Glutamatergic neuron (in vitro differentiated cells): ENCODE results near the gene JAM2. TPM values are rescaled to one million over a fixed set of nuclear protein-coding genes. Genes with fewer than 3 reads are reported as not detected.
"Not testable (repeated sequence)": the region's sequence is repeated elsewhere in the genome, so short reads cannot be mapped to it uniquely, and the experiment has no call there.

Source experiments
- DNase-seq: peaks from one replicate; pipeline ENCODE4 v3.0.0; 2022
- H3K27ac Mint-ChIP-seq: one replicate; pipeline ENCODE4 v1.8.0; 2020; ENCODE audit warnings: mild to moderate bottlenecking, mixed read lengths, inconsistent platforms; ENCODE audit not compliant: unreplicated experiment
- H3K27me3 Mint-ChIP-seq: one replicate; pipeline ENCODE4 v1.8.0; 2020; ENCODE audit warnings: mild to moderate bottlenecking, moderate library complexity, mixed read lengths, inconsistent platforms; ENCODE audit not compliant: unreplicated experiment
- H3K36me3 Mint-ChIP-seq: one replicate; pipeline ENCODE4 v1.8.0; 2020; ENCODE audit warnings: mild to moderate bottlenecking, mixed read lengths, inconsistent platforms; ENCODE audit not compliant: unreplicated experiment
- H3K4me1 Mint-ChIP-seq: one replicate; pipeline ENCODE4 v1.8.0; 2020; ENCODE audit warnings: mild to moderate bottlenecking, low read depth, mixed read lengths, inconsistent platforms; ENCODE audit not compliant: unreplicated experiment
- H3K4me3 Mint-ChIP-seq: one replicate; pipeline ENCODE4 v1.8.0; 2020; ENCODE audit warnings: mild to moderate bottlenecking, mixed read lengths, inconsistent platforms; ENCODE audit not compliant: unreplicated experiment
- H3K9me3 Mint-ChIP-seq: one replicate; pipeline ENCODE4 v1.8.0; 2020; ENCODE audit warnings: mild to moderate bottlenecking, moderate library complexity, mixed read lengths, inconsistent platforms; ENCODE audit not compliant: unreplicated experiment
- total RNA-seq: library from RNA; stranded (reverse); fragmentation: NEBNext Ultra II Directional; extraction: Animal tissue kit (Norgen Biotek cat#: 25700); gene quantifications from one replicate; pipeline ENCODE4 v1.2.1, GENCODE V29; 2021; ENCODE audit not compliant: unreplicated experiment
- TF ChIP-seq, protein P1 (sequence below): fragments of 200-600 bp; sonication (generic); IDR thresholded peaks from one replicate; pipeline ENCODE4 v1.5.0; 2021; ENCODE audit not compliant: partially characterized antibody, unreplicated experiment

Gene JAM2
- total RNA-seq, 1 donor from 2014 or later = 4.6 TPM

DNA sequence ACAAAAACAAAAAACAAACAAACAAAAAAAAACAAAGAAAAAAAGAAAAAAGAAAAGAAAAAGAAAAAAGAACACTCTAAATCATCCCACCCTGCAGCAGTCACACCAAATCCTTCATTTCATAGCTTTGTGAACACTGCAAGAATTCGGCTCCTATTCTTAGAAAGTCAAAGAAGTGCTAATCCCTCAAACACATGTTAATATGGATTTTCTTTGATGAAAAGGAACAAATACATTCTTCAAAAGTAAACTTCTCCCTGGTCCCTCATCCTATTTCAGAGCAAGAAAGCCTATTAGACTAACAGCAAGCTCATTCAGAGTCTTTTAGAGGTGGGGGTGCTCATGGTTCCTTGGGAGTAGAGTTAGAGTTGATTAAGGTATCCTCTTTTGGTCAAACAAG lies 24.6 kb upstream of the JAM2 start:
- Mint-ChIP-seq H3K9me3 (no peaks in the 10 kb centered on the region), H3K36me3 (no peaks in the 10 kb centered on the region), H3K4me1 (no peaks in the 10 kb centered on the region), H3K4me3 (no peak overlapping the region), H3K27ac (no peak overlapping the region), H3K27me3 (no peaks in the 10 kb centered on the region)
- no peak for DNase-seq
- TF ChIP-seq, protein P1, sequence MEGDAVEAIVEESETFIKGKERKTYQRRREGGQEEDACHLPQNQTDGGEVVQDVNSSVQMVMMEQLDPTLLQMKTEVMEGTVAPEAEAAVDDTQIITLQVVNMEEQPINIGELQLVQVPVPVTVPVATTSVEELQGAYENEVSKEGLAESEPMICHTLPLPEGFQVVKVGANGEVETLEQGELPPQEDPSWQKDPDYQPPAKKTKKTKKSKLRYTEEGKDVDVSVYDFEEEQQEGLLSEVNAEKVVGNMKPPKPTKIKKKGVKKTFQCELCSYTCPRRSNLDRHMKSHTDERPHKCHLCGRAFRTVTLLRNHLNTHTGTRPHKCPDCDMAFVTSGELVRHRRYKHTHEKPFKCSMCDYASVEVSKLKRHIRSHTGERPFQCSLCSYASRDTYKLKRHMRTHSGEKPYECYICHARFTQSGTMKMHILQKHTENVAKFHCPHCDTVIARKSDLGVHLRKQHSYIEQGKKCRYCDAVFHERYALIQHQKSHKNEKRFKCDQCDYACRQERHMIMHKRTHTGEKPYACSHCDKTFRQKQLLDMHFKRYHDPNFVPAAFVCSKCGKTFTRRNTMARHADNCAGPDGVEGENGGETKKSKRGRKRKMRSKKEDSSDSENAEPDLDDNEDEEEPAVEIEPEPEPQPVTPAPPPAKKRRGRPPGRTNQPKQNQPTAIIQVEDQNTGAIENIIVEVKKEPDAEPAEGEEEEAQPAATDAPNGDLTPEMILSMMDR = no peak

DNA sequence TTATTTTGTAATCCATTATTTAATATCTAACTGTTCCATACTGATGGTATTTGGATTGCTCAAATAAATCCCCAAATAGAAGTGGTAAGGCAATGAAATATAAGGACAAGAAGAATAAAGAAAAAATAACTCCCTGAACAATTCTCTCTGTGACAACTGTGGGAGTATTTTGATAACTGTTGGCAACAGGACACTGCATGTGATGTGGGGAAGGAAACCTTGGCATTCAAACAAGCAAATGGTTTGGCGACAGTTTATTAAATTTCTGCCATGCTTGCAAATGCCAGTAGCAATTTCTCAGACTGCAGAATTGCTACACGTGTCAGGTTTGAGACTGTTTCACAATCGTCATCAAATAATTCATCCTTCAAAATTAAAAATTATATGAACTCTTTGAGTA lies 23.2 kb upstream of the JAM2 start:
- no peaks in the 10 kb centered on the region for H3K36me3 Mint-ChIP-seq
- H3K4me1 Mint-ChIP-seq = no peaks in the 10 kb centered on the region
- H3K9me3 Mint-ChIP-seq = no peaks in the 10 kb centered on the region
- H3K27me3 Mint-ChIP-seq = no peaks in the 10 kb centered on the region
- DNase-seq = no peak
- TF ChIP-seq, protein P1 = no peak
- H3K4me3 Mint-ChIP-seq = no peak overlapping the region
- H3K27ac Mint-ChIP-seq = no peak overlapping the region

DNA sequence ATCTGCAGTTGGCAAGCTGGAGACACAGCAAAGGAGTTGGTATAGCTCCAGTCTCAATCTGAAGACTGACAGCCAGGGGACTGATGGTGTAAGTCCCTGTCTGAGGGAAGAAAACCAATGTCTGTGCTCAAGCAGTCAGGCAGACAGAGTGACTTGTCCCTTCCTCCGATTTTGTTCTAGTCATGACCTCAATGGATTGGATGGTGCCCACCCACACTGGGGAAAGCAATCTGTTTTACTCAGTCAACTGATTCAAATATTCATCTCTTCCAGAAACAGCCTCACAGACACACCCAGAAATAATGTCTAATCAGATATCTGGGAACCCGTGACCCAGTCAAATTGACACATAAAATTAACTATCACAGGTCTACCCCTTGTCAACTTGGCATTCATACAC lies 19.9 kb upstream of the JAM2 start:
- TF ChIP-seq, protein P1 = no peak
- Mint-ChIP-seq H3K27me3 (no peaks in the 10 kb centered on the region), H3K36me3 (no peaks in the 10 kb centered on the region), H3K9me3 (no peaks in the 10 kb centered on the region), H3K27ac (no peak overlapping the region), H3K4me1 (no peaks in the 10 kb centered on the region), H3K4me3 (no peak overlapping the region)
- no peak for DNase-seq

DNA sequence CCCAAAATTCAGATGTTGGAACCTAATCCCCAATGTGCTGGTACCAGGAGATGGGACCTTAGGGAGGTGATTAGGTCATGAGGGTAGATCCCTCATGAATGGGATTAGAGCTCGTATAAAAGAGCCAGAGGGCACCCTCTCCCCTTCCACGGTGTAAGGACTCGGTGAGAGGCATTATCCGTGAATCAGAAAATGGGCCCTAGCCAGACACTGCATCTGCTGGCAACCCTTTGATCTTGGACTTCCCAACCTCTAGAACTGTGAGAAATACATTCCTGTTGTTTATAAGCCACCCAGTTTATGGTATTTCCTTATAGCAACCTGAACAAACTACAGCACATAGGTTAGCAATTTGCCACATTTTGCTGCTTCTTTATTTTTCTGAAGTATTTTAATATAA lies 14.5 kb upstream of the JAM2 start:
- Mint-ChIP-seq H3K9me3 (no peaks in the 10 kb centered on the region), H3K36me3 (no peaks in the 10 kb centered on the region), H3K27me3 (peaks cover 2% of the 10 kb centered on the region), H3K27ac (no peak overlapping the region), H3K4me1 (no peaks in the 10 kb centered on the region), H3K4me3 (no peak overlapping the region)
- TF ChIP-seq, protein P1 = no peak
- no peak for DNase-seq

DNA sequence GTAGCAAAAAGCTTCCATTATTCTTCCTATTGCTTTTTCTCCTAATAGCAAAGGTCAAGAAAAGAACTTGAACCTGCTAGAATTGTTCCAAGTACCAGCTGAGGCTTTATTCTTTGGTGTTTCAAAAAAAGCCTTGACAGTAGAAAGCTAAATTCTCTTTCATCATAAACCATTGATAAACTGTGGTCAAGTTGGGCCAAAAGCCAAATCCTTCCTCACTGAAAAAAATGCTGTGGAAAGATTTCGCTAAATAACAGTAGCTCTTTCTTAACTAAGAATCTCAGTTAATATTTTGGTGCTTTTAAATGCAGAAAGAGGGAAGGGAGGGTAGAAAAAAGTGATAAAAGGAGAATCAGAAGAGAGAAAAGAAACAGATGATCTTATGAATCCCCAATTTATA lies 14.0 kb upstream of the JAM2 start:
- TF ChIP-seq, protein P1 = no peak
- H3K4me3 Mint-ChIP-seq = no peak overlapping the region
- H3K27ac Mint-ChIP-seq = no peak overlapping the region
- H3K27me3 Mint-ChIP-seq = peaks cover 2% of the 10 kb centered on the region
- no peaks in the 10 kb centered on the region for H3K9me3 Mint-ChIP-seq
- DNase-seq = no peak
- no peaks in the 10 kb centered on the region for H3K4me1 Mint-ChIP-seq
- H3K36me3 Mint-ChIP-seq = no peaks in the 10 kb centered on the region

DNA sequence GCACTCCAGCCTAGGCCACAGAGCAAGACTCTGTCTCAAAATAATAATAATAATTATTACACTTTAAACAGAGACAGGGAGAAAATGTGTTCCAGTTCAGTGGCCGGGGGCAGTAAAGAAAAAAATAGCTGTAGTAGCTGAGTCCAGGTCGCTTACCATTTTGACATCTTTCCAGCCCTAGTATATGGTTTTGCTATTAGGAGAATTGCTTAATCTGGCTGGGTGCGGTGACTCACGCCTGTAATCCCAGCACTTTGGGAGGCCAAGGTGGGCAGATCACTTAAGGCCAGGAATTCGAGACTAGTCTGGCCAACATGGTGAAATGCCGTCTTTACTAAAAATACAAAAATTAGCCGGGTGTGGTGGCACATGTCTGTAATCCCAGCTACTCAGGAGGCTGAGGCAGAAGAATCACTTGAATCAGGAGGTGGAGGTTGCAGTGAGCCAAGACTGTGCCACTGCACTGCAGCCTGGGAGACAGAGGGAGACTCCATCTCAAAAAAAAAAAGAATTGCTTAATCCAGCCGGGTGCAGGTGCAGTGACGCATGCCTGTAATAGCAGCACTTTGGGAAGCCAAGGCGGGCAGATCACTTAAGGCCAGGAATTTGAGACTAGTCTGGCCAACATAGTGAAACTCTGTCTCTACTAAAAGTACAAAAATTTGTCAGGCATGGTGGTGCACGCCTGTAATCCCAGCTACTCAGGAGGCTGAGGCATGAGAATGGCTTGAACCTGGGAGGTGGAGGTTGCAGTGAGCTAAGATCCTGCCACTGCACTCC lies 13.1 kb upstream of the JAM2 start:
- H3K27me3 Mint-ChIP-seq, H3K4me1 Mint-ChIP-seq, H3K27ac Mint-ChIP-seq, H3K4me3 Mint-ChIP-seq, H3K9me3 Mint-ChIP-seq, H3K36me3 Mint-ChIP-seq, DNase-seq: not testable (repeated sequence)
